Upper lobe of right lung (tissue), 1 donor: ENCODE data around the gene ABT1. TPM values are rescaled to one million over a fixed set of nuclear protein-coding genes. Genes with fewer than 3 reads are reported as not detected.

Source experiments
- ATAC-seq: fragments of 200-7000 bp; cut with Tn5 transposase; one replicate; pipeline ENCODE4 v1.9.1; 2020; ENCODE audit warnings: mild to moderate bottlenecking, moderate library complexity
- DNase-seq: peaks from one replicate; pipeline ENCODE4 v3.0.0-alpha.2; 2020
- H3K27ac ChIP-seq: fragments of 200-600 bp; one replicate; pipeline ENCODE4 v1.8.0; 2022
- H3K27me3 ChIP-seq: fragments of 200-600 bp; one replicate; pipeline ENCODE4 v1.8.0; 2022; ENCODE audit warnings: mild to moderate bottlenecking
- H3K36me3 ChIP-seq: fragments of 200-600 bp; one replicate; pipeline ENCODE4 v1.8.0; 2022
- H3K4me1 ChIP-seq: fragments of 200-600 bp; one replicate; pipeline ENCODE4 v1.8.0; 2022
- H3K4me3 ChIP-seq: fragments of 200-600 bp; one replicate; pipeline ENCODE4 v1.8.0; 2022; ENCODE audit warnings: mild to moderate bottlenecking
- H3K9me3 ChIP-seq: fragments of 200-600 bp; one replicate; pipeline ENCODE4 v1.8.0; 2022
- CTCF ChIP-seq: fragments of 200-600 bp; IDR thresholded peaks from one replicate; pipeline ENCODE4 v1.8.0; 2022; ENCODE audit warnings: antibody characterized with exemption
- intact Hi-C: fragments of 100-400 bp; cut with DNase I; formaldehyde crosslinking; loops from one replicate; pipeline ENCODE4 v1.11.0; 2022
- total RNA-seq: library from RNA; stranded (reverse); fragmentation: NEBNext Ultra II Directional; extraction: Animal tissue kit (Norgen Biotek cat#: 25700); gene quantifications from one replicate; pipeline ENCODE4 v1.2.1, GENCODE V29; 2021
- donor health status: DM: no; HTN: yes; CAD: no; lungs with severe emphysema.

ABT1 gene
- total RNA-seq, 1 donor from 2014 or later: 14.4 TPM

DNA sequence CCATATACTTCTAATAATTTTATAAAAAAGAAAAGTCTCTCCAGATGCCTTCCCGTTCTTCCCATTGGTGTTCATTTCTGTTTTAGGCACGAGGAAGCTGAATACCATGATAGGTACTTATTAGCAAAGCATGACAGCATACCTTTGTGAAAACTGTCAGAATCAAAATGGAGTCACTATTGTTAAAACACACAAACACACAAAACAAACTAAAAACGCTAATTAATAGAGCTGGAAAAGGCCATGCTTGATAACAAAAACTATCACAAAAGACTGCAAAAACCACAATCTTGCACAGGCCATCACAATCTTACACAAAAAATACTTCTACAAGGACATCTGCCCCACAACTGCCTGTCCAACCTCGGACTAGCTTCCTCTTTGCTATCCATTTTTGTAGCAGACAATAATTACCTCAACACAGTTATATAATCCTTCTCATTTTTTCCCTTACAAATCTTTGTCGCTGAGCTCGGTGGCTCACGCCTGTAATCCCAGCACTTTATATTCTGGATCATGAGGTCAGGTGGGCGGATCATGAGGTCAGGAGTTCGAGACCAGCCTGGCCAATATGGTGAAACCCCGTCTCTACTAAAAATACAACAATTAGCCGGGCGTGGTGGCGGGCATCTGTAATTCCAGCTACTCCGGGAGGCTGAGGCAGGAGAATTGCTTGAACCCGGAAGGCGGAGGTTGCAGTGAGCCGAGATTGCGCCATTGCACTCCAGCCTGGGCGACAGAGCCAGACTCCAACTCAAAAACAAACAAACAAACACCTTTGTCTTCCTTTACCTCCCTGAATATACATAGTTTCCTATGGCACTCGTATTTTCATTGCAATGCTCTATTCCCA lies 3.2 kb upstream of the ABT1 start:
- intact Hi-C loops: no loop called here
- no peaks in the 10 kb centered on the region for H3K9me3 ChIP-seq
- H3K27ac ChIP-seq: no peak overlapping the region
- peaks cover 15% of the 10 kb centered on the region for H3K4me1 ChIP-seq
- TF ChIP-seq CTCF: no peak
- H3K4me3 ChIP-seq: no peak overlapping the region
- H3K27me3 ChIP-seq: peaks cover 26% of the 10 kb centered on the region
- H3K36me3 ChIP-seq: peaks cover 7% of the 10 kb centered on the region
- DNase-seq (no peak), ATAC-seq (no peak)

- peaks cover 13% of the 10 kb centered on the region for H3K36me3 ChIP-seq
- DNase-seq (no peak), ATAC-seq (no peak)
- no peak overlapping the region for H3K27ac ChIP-seq
- no peak for TF ChIP-seq CTCF
- peaks cover 26% of the 10 kb centered on the region for H3K27me3 ChIP-seq
- intact Hi-C loops: no loop called here
- no peak overlapping the region for H3K4me3 ChIP-seq
- H3K9me3 ChIP-seq: no peaks in the 10 kb centered on the region
- peaks cover 15% of the 10 kb centered on the region for H3K4me1 ChIP-seq
Observed at GRCh38 chr6:26594131-26594498, 2.6 kb upstream of the ABT1 start.

DNA sequence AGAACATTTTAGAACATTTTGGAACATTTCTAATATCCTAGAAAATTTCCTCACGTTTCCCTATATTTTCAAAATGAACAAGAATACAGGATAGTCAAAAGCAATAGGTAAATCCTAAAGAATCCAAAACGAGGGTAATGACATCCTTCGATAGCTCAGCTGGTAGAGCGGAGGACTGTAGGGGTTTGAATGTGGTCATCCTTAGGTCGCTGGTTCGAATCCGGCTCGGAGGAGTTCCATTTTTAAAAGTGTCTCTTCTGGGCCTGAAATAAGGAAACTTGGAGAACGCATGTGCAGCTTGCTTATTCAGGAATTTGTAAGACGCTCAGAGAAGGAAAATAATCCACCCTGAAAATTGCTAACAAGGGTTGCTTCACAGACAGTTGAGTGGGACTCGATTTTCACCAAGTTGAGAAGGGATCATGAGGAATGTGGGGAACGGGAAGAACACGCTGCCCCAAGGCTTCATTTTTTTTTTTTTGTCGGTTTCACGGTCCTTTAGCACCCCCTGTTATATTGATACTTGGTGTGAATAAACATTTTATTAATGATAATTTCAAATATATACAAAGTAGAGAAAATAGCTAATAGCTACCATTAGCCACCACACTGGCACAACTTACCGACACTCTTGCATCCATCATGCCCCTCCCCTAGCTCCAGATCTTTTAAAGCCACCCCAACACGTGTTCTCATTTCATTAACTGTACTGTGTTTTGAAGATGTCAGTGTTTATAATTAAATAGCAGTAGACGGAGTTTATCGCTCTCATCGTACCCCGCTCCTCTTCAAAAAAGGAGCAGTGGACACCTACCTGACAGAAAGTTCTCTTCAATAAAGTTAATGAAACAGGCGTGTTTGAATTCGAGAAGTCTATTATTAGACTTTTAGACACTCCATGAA lies 1.8 kb upstream of the ABT1 start:
- peak overlapping the region; percentile 98 for H3K4me3 ChIP-seq
- H3K36me3 ChIP-seq: peaks cover 22% of the 10 kb centered on the region
- TF ChIP-seq CTCF: no peak
- no peaks in the 10 kb centered on the region for H3K9me3 ChIP-seq
- H3K27ac ChIP-seq: peak overlapping the region; percentile 92
- ATAC-seq (no peak), DNase-seq (no peak)
- H3K4me1 ChIP-seq: peaks cover 15% of the 10 kb centered on the region
- intact Hi-C loops: no loop called here
- peaks cover 26% of the 10 kb centered on the region for H3K27me3 ChIP-seq

DNA sequence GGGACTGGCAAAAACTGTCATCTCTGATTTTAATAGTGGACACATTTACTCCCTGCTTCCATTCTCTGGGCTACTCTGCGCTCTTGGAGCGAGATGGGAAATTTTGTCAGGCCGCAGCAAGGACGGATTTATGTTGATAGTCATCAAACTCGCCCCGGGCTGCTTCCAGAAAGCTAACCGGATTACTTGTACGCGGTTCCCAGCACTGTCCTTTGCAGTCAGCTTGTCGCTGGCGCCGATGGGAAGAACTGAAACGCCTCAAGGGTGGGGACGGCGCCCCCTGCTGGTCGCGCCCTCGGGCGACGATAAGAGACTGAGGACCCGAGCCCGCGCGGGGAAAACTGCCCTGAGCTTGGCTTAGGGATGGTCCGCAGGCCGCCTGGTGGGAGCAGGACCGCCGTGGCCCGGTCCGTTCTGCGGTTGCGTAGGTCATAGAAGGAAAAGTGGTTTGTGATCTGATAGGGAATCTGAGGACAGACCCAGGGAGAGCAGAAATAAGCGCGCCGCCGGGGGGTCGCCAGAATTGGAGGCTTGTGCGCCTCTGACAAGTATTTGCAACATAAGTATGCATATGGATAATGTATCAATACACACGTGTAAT lies 984 bp upstream of the ABT1 start:
- Histone ChIP-seq H3K4me3 (peak overlapping the region; percentile 98), H3K9me3 (no peaks in the 10 kb centered on the region), H3K36me3 (peaks cover 27% of the 10 kb centered on the region), H3K27ac (peak overlapping the region; percentile 92), H3K27me3 (peaks cover 26% of the 10 kb centered on the region), H3K4me1 (peaks cover 15% of the 10 kb centered on the region)
- intact Hi-C loops: no loop called here
- peak; percentile 91 for ATAC-seq
- DNase-seq: peak; percentile 95
- peak; percentile 99 for TF ChIP-seq CTCF

DNA sequence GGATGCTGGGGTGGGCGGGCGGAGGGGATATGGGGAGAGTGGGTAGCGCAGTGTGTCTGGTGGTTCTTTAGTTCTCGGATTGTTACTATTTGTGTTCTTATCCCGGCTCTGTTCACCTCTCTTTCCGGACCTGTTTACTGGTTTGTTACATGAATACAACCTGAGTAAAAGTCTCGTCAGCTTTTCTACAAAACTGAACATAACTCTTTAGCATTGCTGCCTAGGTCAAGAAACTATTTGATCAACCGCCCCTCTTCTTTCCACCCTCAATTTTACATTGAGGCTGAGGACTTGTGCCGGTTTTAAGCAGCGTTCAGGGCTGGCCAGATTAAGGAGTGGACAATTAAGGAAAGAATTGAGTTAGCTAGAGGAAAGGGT lies 625 bp downstream of the ABT1 start:
- Histone ChIP-seq H3K4me3 (peak overlapping the region; percentile 98), H3K27ac (peak overlapping the region; percentile 92), H3K4me1 (peaks cover 15% of the 10 kb centered on the region), H3K27me3 (peaks cover 16% of the 10 kb centered on the region), H3K36me3 (peaks cover 27% of the 10 kb centered on the region), H3K9me3 (no peaks in the 10 kb centered on the region)
- intact Hi-C loops: no loop called here
- ATAC-seq: no peak
- no peak for DNase-seq
- TF ChIP-seq CTCF: no peak
